PC-3 (cell line): ENCODE results near the gene FRK. TPM values are rescaled to one million over a fixed set of nuclear protein-coding genes. Genes with fewer than 3 reads are reported as not detected.

Source experiments
- ATAC-seq: fragments of 200-7000 bp; cut with Tn5 transposase; 2 replicates; pipeline ENCODE4 v1.9.1; 2020; ENCODE audit warnings: mild to moderate bottlenecking, moderate library complexity
- BruUV-seq: library from RNA; stranded (reverse); fragments of 400-500 nt; replicated peaks from 2 replicates; lab custom pipeline; 2021; lab: Mats Ljungman, UMichigan
- CTCF ChIA-PET: fragments of 300-600 bp; sonication (Branson Sonifier 250); formaldehyde crosslinking; loops from one replicate; lab custom pipeline; 2022; ENCODE audit warnings: antibody characterized with exemption; lab: Charles Lee
- POLR2A ChIA-PET: fragments of 300-600 bp; sonication (Branson Sonifier 250); formaldehyde crosslinking; loops from one replicate; lab custom pipeline; 2022; ENCODE audit warnings: antibody characterized with exemption; ENCODE audit not compliant: unreplicated experiment; lab: Charles Lee
- DNase-seq: peaks from one replicate; pipeline ENCODE4 v3.0.0-alpha.2; 2015
- H2AFZ ChIP-seq: fragments of 300-600 bp; sonication (generic); 2 replicates; pipeline ENCODE4 v1.6.0; 2016; ENCODE audit warnings: antibody characterized with exemption, low read length
- H3F3A ChIP-seq: fragments of 300-600 bp; sonication (generic); one replicate; pipeline ENCODE4 v1.6.0; 2017; ENCODE audit warnings: antibody characterized with exemption, low read length, control low read depth, mild to moderate bottlenecking; ENCODE audit not compliant: unreplicated experiment
- H3K27ac ChIP-seq: fragments of 300-600 bp; sonication (generic); 2 replicates; pipeline ENCODE4 v1.5.1; 2016; ENCODE audit warnings: mild to moderate bottlenecking, low read length
- H3K27me3 ChIP-seq: fragments of 300-600 bp; sonication (generic); 2 replicates; pipeline ENCODE4 v1.6.1; 2016; ENCODE audit warnings: low read length, mixed read lengths
- H3K36me3 ChIP-seq: fragments of 300-600 bp; sonication (generic); 2 replicates; pipeline ENCODE4 v1.6.1; 2016; ENCODE audit warnings: low read depth, mixed run types, low read length, mixed read lengths
- H3K4me1 ChIP-seq: fragments of 300-600 bp; sonication (generic); 2 replicates; pipeline ENCODE4 v1.5.1; 2016; ENCODE audit warnings: low read length; ENCODE audit not compliant: insufficient read depth
- H3K4me2 ChIP-seq: fragments of 300-600 bp; sonication (generic); 2 replicates; pipeline ENCODE4 v1.6.0; 2016; ENCODE audit warnings: low read length
- H3K4me3 ChIP-seq: fragments of 300-600 bp; sonication (generic); 2 replicates; pipeline ENCODE4 v1.5.1; 2016; ENCODE audit warnings: mild to moderate bottlenecking, low read length, mixed read lengths
- H3K79me2 ChIP-seq: fragments of 300-600 bp; sonication (generic); 2 replicates; pipeline ENCODE4 v1.6.1; 2017; ENCODE audit warnings: low read length, mixed read lengths
- H3K9ac ChIP-seq: fragments of 300-600 bp; sonication (generic); 2 replicates; pipeline ENCODE4 v1.6.0; 2016; ENCODE audit warnings: mild to moderate bottlenecking, low read length
- H3K9me2 ChIP-seq: fragments of 300-600 bp; sonication (generic); replicated peaks from 2 replicates; pipeline ENCODE4 v1.6.1; 2016; ENCODE audit warnings: mixed run types, low read length, mixed read lengths
- H3K9me3 ChIP-seq: fragments of 300-600 bp; sonication (generic); 2 replicates; pipeline ENCODE4 v1.6.1; 2016; ENCODE audit warnings: low read length, mixed read lengths
- H4K20me1 ChIP-seq: fragments of 300-600 bp; sonication (generic); 2 replicates; pipeline ENCODE4 v1.6.1; 2016; ENCODE audit warnings: low read length, mixed read lengths
- CTCF ChIP-seq: fragments of 300-600 bp; sonication (generic); conservative IDR thresholded peaks from 2 replicates; pipeline ENCODE4 v1.5.1; 2017; ENCODE audit warnings: antibody characterized with exemption, low read depth, mild to moderate bottlenecking, low read length
- EZH2 ChIP-seq: fragments of 300-600 bp; sonication (generic); IDR thresholded peaks from one replicate; pipeline ENCODE4 v1.6.1; 2017; ENCODE audit warnings: antibody characterized with exemption, mild to moderate bottlenecking, low read length; ENCODE audit not compliant: unreplicated experiment
- EZH2phosphoT487 ChIP-seq: fragments of 300-600 bp; sonication (generic); IDR thresholded peaks from 2 replicates; pipeline ENCODE4 v1.6.1; 2018; ENCODE audit warnings: mild to moderate bottlenecking, antibody characterized with exemption, low read length, borderline replicate concordance
- intact Hi-C: fragments of 100-400 bp; cut with micrococcal nuclease; formaldehyde crosslinking; loops from 2 replicates; pipeline ENCODE4 v1.9.0; 2023
- total RNA-seq: library from RNA; depleted of rRNA; stranded (reverse); fragments of >200 nt; gene quantifications from 2 replicates; pipeline ENCODE4 v1.2.3, GENCODE V29; 2014

FRK gene
- total RNA-seq, 1 experiment from 2014 or later: 0.66 TPM

DNA sequence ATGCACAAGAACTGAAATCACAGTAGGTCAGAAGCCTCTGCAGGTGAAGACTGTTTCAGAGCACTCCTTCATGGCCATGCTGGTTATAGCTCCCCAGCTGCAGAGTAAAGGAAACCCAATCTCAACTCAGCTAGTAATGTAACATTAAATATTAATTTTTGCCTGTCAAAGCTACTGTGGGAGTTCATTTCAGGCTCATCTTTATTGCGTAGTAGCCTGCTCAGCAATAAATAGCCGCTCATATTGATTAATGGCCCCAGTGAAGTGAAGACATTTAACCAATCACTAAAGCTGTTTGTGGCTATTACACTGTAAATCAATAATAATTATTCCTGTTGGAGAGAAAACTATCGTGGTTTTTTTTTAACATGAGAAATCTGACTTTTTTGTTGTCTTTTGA is 101.7 kb downstream of the FRK start:
- ChIA-PET CTCF (no interaction called here), POLR2A (no interaction called here)
- Histone ChIP-seq H3K27me3 (no peaks in the 10 kb centered on the region), H3K4me1 (no peaks in the 10 kb centered on the region), H3K36me3 (no peaks in the 10 kb centered on the region), H3F3A (no peaks in the 10 kb centered on the region), H3K9me3 (no peaks in the 10 kb centered on the region), H3K27ac (no peak overlapping the region), H3K79me2 (no peaks in the 10 kb centered on the region), H3K9me2 (no peaks in the 10 kb centered on the region), H3K9ac (no peak overlapping the region), H4K20me1 (no peaks in the 10 kb centered on the region), H2AFZ (no peak overlapping the region), H3K4me3 (no peak overlapping the region), H3K4me2 (no peak overlapping the region)
- ATAC-seq (no peak), DNase-seq (no peak)
- no TSS peak for BruUV-seq
- no peak for TF ChIP-seq EZH2phosphoT487
- no peak for TF ChIP-seq EZH2
- TF ChIP-seq CTCF: no peak
- intact Hi-C loops: no loop called here

DNA sequence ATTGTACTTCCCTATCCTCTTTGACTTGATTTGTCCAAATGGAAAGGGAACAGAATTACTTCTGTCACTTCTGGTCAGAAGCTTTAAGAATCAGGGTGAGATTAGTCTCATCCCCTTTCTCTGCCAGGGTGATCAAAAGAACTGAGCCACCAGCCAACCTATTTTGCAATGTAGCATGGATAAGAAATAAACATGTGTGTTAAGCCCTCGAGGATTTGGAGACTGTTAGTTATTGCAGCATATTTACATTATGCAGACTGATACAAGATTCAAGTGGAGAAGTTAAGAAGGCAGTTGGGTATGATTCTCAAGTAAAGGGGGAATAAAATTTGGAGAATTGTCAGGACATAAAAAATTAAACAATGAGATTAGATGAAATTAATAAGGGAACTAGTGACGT is 106.0 kb downstream of the FRK start:
- Histone ChIP-seq H3K36me3 (no peaks in the 10 kb centered on the region), H3K9ac (no peak overlapping the region), H3K9me2 (no peaks in the 10 kb centered on the region), H2AFZ (no peak overlapping the region), H3K4me1 (no peaks in the 10 kb centered on the region), H4K20me1 (no peaks in the 10 kb centered on the region), H3K27me3 (no peaks in the 10 kb centered on the region), H3K9me3 (no peaks in the 10 kb centered on the region), H3K4me2 (no peak overlapping the region), H3F3A (no peaks in the 10 kb centered on the region), H3K79me2 (no peaks in the 10 kb centered on the region), H3K4me3 (no peak overlapping the region), H3K27ac (no peak overlapping the region)
- no peak for TF ChIP-seq EZH2
- TF ChIP-seq EZH2phosphoT487: no peak
- TF ChIP-seq CTCF: no peak
- intact Hi-C loops: no loop called here
- BruUV-seq: no TSS peak
- no peak for DNase-seq
- no peak for ATAC-seq
- ChIA-PET CTCF (no interaction called here), POLR2A (no interaction called here)

- H3K79me2 ChIP-seq: no peaks in the 10 kb centered on the region
- ATAC-seq: no peak
- no peaks in the 10 kb centered on the region for H3K27me3 ChIP-seq
- H3K9ac ChIP-seq: no peak overlapping the region
- H4K20me1 ChIP-seq: no peaks in the 10 kb centered on the region
- no peak for TF ChIP-seq EZH2phosphoT487
- TF ChIP-seq EZH2: no peak
- no peak for TF ChIP-seq CTCF
- H3K9me3 ChIP-seq: no peaks in the 10 kb centered on the region
- H3K4me3 ChIP-seq: no peak overlapping the region
- CTCF ChIA-PET: no interaction called here
- no peak overlapping the region for H3K27ac ChIP-seq
- H2AFZ ChIP-seq: no peak overlapping the region
- intact Hi-C loops: no loop called here
- no peak for DNase-seq
- H3K36me3 ChIP-seq: no peaks in the 10 kb centered on the region
- peaks cover 10% of the 10 kb centered on the region; the same call in 1 of the 2 replicates for H3K4me1 ChIP-seq
- no peak overlapping the region for H3K4me2 ChIP-seq
- BruUV-seq: no TSS peak
- H3F3A ChIP-seq: no peaks in the 10 kb centered on the region
- no peaks in the 10 kb centered on the region for H3K9me2 ChIP-seq
- POLR2A ChIA-PET: no interaction called here
These were observed 111.9 kb downstream of the FRK start for GRCh38 chr6:115948751-115949150.
